Body of pancreas (tissue), 4 donors: ENCODE measurements around the gene USP35.
"Not testable (repeated sequence)": the region's sequence is repeated elsewhere in the genome, so short reads cannot be mapped to it uniquely, and the experiment has no call there.

Experiments used
- CTCF ChIP-seq, 7 experiments: fragments of 450-650 bp in 4 of 7; fragments of 200-600 bp in 3 of 7; sonication (generic) in 3 of 7; IDR thresholded peaks; one replicate each; pipeline ENCODE4 v1.5.1; 2016 to 2019; ENCODE audit warnings: antibody characterized with exemption in 7 of 7
- POLR2A ChIP-seq, 3 donors: fragments of 450-650 bp; IDR thresholded peaks; one replicate each; pipeline ENCODE4 v1.6.1; 2016; ENCODE audit warnings: antibody characterized with exemption in 3 of 3, mild to moderate bottlenecking in 2 of 3

GRCh38 chr11:78222726-78223125, 34.0 kb downstream of the USP35 start:
- not testable (repeated sequence) for TF ChIP-seq CTCF, POLR2A (IDR thresholded peaks at IDR 0.05)
